H1 (cell line): ENCODE measurements around the gene CCDC157. TPM values are rescaled to one million over a fixed set of nuclear protein-coding genes. Genes with fewer than 3 reads are reported as not detected.

Experiments
- ATF2 ChIP-seq: IDR thresholded peaks from 2 replicates; pipeline ENCODE4 v1.6.1; 2012; ENCODE audit warnings: low read length, inconsistent platforms
- BACH1 ChIP-seq: IDR thresholded peaks from 2 replicates; pipeline ENCODE4 v1.6.1; 2012; ENCODE audit warnings: low read length, improper control_type of control experiment
- RAD21 ChIP-seq, 2 experiments: IDR thresholded peaks in 1 of 2; conservative IDR thresholded peaks in 1 of 2; 2 replicates each; pipeline ENCODE4 v1.6.1; 2011; ENCODE audit warnings: low read depth in 2 of 2, low read length in 2 of 2, improper control_type of control experiment in 1 of 2, inconsistent platforms in 1 of 2, mild to moderate bottlenecking in 1 of 2, moderate library complexity in 1 of 2
- RNF2 ChIP-seq: fragments of 200-900, 300-1000 bp; sonication (generic); IDR thresholded peaks from 2 replicates; pipeline ENCODE4 v1.7.1; 2016; ENCODE audit warnings: borderline replicate concordance, low read depth, mild to moderate bottlenecking, antibody characterized with exemption, low read length; ENCODE audit not compliant: poor library complexity, severe bottlenecking; ENCODE audit errors: missing control alignments
- ZNF274 ChIP-seq: IDR thresholded peaks from 2 replicates; pipeline ENCODE4 v1.7.0; 2012; ENCODE audit warnings: low read length, borderline replicate concordance; ENCODE audit errors: extremely low read depth
- polyA plus RNA-seq, 7 experiments: library from polyadenylated mRNA; depleted of rRNA in 3 of 7; stranded (reverse) in 5 of 7; unstranded in 2 of 7; fragments of >200 nt in 5 of 7; fragments of 200-250 nt in 2 of 7; gene quantifications; 1 replicate in 5 of 7; 2 replicates in 1 of 7; 4 replicates in 1 of 7; pipeline versions ENCODE4 v1.2.1 to v1.2.3, GENCODE V29; 2011 to 2013; ENCODE audit warnings: missing spikeins in 2 of 7, mixed read lengths in 2 of 7
- total RNA-seq: library from RNA; stranded (reverse); fragmentation: NEBNext Ultra II Directional; extraction: Animal tissue kit (Norgen Biotek cat#: 25700); gene quantifications from 2 replicates; pipeline ENCODE4 v1.2.1, GENCODE V29; 2021

The CCDC157 gene
- total and polyA plus RNA-seq, 2 of the 8 experiments (the other 6 are each of a cell fraction or from before 2014, with no cell fraction given), result 4.1 to 8.4 TPM

GRCh38 chr22:30307041-30307574 lies 49.7 kb upstream of the CCDC157 start (continued):
- no peak for TF ChIP-seq ATF2
- TF ChIP-seq RNF2, result no peak
- TF ChIP-seq RAD21 (IDR thresholded peaks at IDR 0.05 in 1 of 2, conservative IDR thresholded peaks at IDR 0.05 in 1 of 2; ENCODE audit: low read depth in 2 of 2, low read length in 2 of 2), result no peak
- TF ChIP-seq BACH1, result no peak
- TF ChIP-seq ZNF274, result no peak
